ENCODE measurements around the gene DENND1B. TPM values are rescaled to one million over a fixed set of nuclear protein-coding genes. Genes with fewer than 3 reads are reported as not detected.

The DENND1B gene
- total RNA-seq, 1 donor from 2014 or later, result 26.9 TPM

- H3K36me3 ChIP-seq, result peaks cover 19% of the 10 kb centered on the region
- H3K4me1 ChIP-seq, result no peaks in the 10 kb centered on the region
- DNase-seq, result no peak
- intact Hi-C loops (cut with micrococcal nuclease), result no loop called here
- H3K4me3 ChIP-seq, result no peak overlapping the region
- H3K27me3 ChIP-seq (ENCODE audit: low read depth), result no peaks in the 10 kb centered on the region
- TF ChIP-seq CTCF (IDR thresholded peaks at IDR 0.05; ENCODE audit: borderline replicate concordance), result no peak
- H3K9me3 ChIP-seq (replicated peaks), result no peaks in the 10 kb centered on the region
- no peak overlapping the region for H3K27ac ChIP-seq (replicated peaks)
Observed at GRCh38 chr1:197544553-197544952, 230.7 kb downstream of the DENND1B start.

- TF ChIP-seq CTCF (IDR thresholded peaks at IDR 0.05; ENCODE audit: borderline replicate concordance), result no peak
- H3K4me1 ChIP-seq, result no peaks in the 10 kb centered on the region
Observed at GRCh38 chr1:197544130-197544529, 231.2 kb downstream of the DENND1B start.

GRCh38 chr1:197541411-197541810 lies 233.9 kb downstream of the DENND1B start:
- TF ChIP-seq CTCF (IDR thresholded peaks at IDR 0.05; ENCODE audit: borderline replicate concordance), result no peak
- no peak overlapping the region for H3K4me3 ChIP-seq
- H3K9me3 ChIP-seq (replicated peaks), result no peaks in the 10 kb centered on the region
- no peaks in the 10 kb centered on the region for H3K27me3 ChIP-seq (ENCODE audit: low read depth)
- intact Hi-C loops (cut with micrococcal nuclease), result no loop called here
- no peak for DNase-seq
- no peaks in the 10 kb centered on the region for H3K4me1 ChIP-seq
- no peak overlapping the region for H3K27ac ChIP-seq (replicated peaks)
- peaks cover 30% of the 10 kb centered on the region for H3K36me3 ChIP-seq

More at GRCh38 chr1:197544130-197544529, 231.2 kb downstream of the DENND1B start:
- no peak overlapping the region for H3K27ac ChIP-seq (replicated peaks)
- no peaks in the 10 kb centered on the region for H3K9me3 ChIP-seq (replicated peaks)
- H3K36me3 ChIP-seq, result peaks cover 23% of the 10 kb centered on the region
- no peak for DNase-seq
- H3K27me3 ChIP-seq (ENCODE audit: low read depth), result no peaks in the 10 kb centered on the region
- intact Hi-C loops (cut with micrococcal nuclease), result no loop called here
- no peak overlapping the region for H3K4me3 ChIP-seq

- no peak for DNase-seq
- intact Hi-C loops (cut with micrococcal nuclease), result no loop called here
- Histone ChIP-seq H3K36me3 (no peaks in the 10 kb centered on the region), H3K9me3 (replicated peaks) (no peaks in the 10 kb centered on the region), H3K4me1 (no peaks in the 10 kb centered on the region), H3K27ac (replicated peaks) (no peak overlapping the region), H3K27me3 (ENCODE audit: low read depth) (no peaks in the 10 kb centered on the region), H3K4me3 (no peak overlapping the region)
- TF ChIP-seq CTCF (IDR thresholded peaks at IDR 0.05; ENCODE audit: borderline replicate concordance), result peak; percentile 78
Observed at GRCh38 chr1:197526736-197527371, 248.4 kb downstream of the DENND1B start.

DNA sequence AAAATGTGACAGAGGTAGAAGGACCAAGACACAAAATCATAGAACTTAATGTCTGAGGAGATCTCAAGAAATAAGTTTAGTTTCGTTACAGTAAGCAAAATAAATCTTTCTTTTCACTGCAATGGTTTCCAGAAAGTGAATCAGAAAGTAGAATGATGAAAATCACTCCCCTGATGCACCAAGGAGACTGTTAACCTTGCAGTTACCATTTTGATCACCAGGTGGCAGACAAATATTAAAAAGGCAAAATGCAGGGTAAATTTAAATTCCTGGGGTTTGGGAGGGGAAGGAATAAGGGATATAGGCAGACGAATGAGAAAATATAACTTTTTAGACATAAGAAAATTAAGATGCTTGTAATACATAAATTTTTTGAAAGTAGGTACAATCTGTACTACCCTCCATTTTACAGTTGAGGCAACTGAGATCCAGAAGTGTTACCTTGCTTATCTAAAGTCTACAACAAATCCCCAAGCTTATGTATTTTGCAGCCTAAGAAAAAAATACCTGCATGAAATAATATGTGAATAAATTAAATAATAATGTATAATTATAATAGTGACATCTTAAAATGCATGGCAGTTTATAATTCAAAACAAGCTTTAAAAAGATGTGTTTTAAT lies 254.1 kb downstream of the DENND1B start:
- H3K27me3 ChIP-seq (ENCODE audit: low read depth), result no peaks in the 10 kb centered on the region
- DNase-seq, result no peak
- no peak overlapping the region for H3K4me3 ChIP-seq
- no peak overlapping the region for H3K27ac ChIP-seq (replicated peaks)
- intact Hi-C loops (cut with micrococcal nuclease), result no loop called here
- no peaks in the 10 kb centered on the region for H3K9me3 ChIP-seq (replicated peaks)
- TF ChIP-seq CTCF (IDR thresholded peaks at IDR 0.05; ENCODE audit: borderline replicate concordance), result peak; percentile 65
- H3K36me3 ChIP-seq, result no peaks in the 10 kb centered on the region
- H3K4me1 ChIP-seq, result peaks cover 10% of the 10 kb centered on the region

Data from left ventricle myocardium inferior (tissue), 1 donor.